Transverse colon (tissue), 4 donors: Measurements from ENCODE around the gene FADS6. TPM values are rescaled to one million over a fixed set of nuclear protein-coding genes. Genes with fewer than 3 reads are reported as not detected.
A peak's percentile ranks its signal among the peaks of the same experiment; 100 is the strongest.

ENCODE experiments used
- DNase-seq: peaks from one replicate; pipeline ENCODE4 v3.0.0-alpha.2; 2019
- H3K27ac ChIP-seq, 4 donors: fragments of 200-600 bp; sonication (generic); 2 replicates each; pipeline ENCODE4 v1.5.1; 2016 to 2018; ENCODE audit warnings: inconsistent platforms in 4 of 4
- H3K27me3 ChIP-seq: fragments of 200-600 bp; sonication (generic); 2 replicates; pipeline ENCODE4 v1.5.1; 2017; ENCODE audit warnings: inconsistent platforms
- H3K36me3 ChIP-seq, 4 donors: fragments of 200-600 bp; sonication (generic); 2 replicates each; pipeline ENCODE4 v1.5.1; 2017 to 2019; ENCODE audit warnings: inconsistent platforms in 4 of 4
- H3K4me1 ChIP-seq, 4 donors: fragments of 200-600 bp; sonication (generic); 2 replicates each; pipeline ENCODE4 v1.5.1; 2017 to 2020; ENCODE audit warnings: inconsistent platforms in 4 of 4
- H3K4me3 ChIP-seq, 4 donors: fragments of 200-600 bp; sonication (generic); 1 replicate in 1 of 4; 2 replicates in 3 of 4; pipeline versions ENCODE4 v1.5.1 to v1.6.1; 2017 to 2019; ENCODE audit warnings: inconsistent platforms in 4 of 4
- H3K9me3 ChIP-seq, 2 donors: fragments of 200-600 bp; sonication (generic); 2 replicates each; pipeline ENCODE4 v1.5.1; 2017 to 2019; ENCODE audit warnings: inconsistent platforms in 2 of 2
- CTCF ChIP-seq, 5 experiments: fragments of 200-600 bp in 3 of 5; fragments of 450-650 bp in 2 of 5; sonication (generic) in 3 of 5; IDR thresholded peaks; 1 replicate in 2 of 5; 2 replicates in 3 of 5; pipeline ENCODE4 v1.5.1; 2016 to 2017; ENCODE audit warnings: antibody characterized with exemption in 5 of 5, inconsistent platforms in 3 of 5, mild to moderate bottlenecking in 2 of 5, moderate library complexity in 1 of 5
- EP300 ChIP-seq: sonication (generic); formaldehyde crosslinking; IDR thresholded peaks from one replicate; pipeline ENCODE4 v1.6.1; 2017; ENCODE audit warnings: antibody characterized with exemption, low read depth
- POLR2A ChIP-seq: fragments of 450-650 bp; IDR thresholded peaks from one replicate; pipeline ENCODE4 v1.6.1; 2016; ENCODE audit warnings: antibody characterized with exemption, mild to moderate bottlenecking, moderate library complexity
- POLR2AphosphoS5 ChIP-seq, 3 donors: sonication (generic); formaldehyde crosslinking; IDR thresholded peaks; one replicate each; pipeline ENCODE4 v1.6.1; 2016; ENCODE audit warnings: antibody characterized with exemption in 3 of 3
- WGBS, 2 donors: methylation state at CpG; one replicate each; pipeline ENCODE4 v1.1.5; 2018; ENCODE audit warnings: low coverage in 1 of 2; 5-methylcytosine and 5-hydroxymethylcytosine counted together
- in situ Hi-C, 4 donors: fragments of 200-750 bp; cut with MboI; loops; one replicate each; pipeline versions ENCODE4 v1.15.0 to v1.15.1; 2017; ENCODE audit warnings: low sequenced_read_pairs in 3 of 4, low pct_ligation_motif_present in 1 of 4, low pct_unique_long_range_greater_than_20kb in 1 of 4
- intact Hi-C: fragments of 100-400 bp; cut with DNase I; formaldehyde crosslinking; loops from one replicate; pipeline ENCODE4 v1.15.1; 2023; ENCODE audit warnings: low total_unique reads
- total RNA-seq, 4 donors: library from RNA; depleted of rRNA; stranded (reverse); fragments of >200 nt; gene quantifications; one replicate each; pipeline ENCODE4 v1.1.0, GENCODE V29; 2016

FADS6 gene
- total RNA-seq, 4 donors from 2014 or later = 0.64 to 25.8 (median 3.7) TPM; not detected in 1

DNA sequence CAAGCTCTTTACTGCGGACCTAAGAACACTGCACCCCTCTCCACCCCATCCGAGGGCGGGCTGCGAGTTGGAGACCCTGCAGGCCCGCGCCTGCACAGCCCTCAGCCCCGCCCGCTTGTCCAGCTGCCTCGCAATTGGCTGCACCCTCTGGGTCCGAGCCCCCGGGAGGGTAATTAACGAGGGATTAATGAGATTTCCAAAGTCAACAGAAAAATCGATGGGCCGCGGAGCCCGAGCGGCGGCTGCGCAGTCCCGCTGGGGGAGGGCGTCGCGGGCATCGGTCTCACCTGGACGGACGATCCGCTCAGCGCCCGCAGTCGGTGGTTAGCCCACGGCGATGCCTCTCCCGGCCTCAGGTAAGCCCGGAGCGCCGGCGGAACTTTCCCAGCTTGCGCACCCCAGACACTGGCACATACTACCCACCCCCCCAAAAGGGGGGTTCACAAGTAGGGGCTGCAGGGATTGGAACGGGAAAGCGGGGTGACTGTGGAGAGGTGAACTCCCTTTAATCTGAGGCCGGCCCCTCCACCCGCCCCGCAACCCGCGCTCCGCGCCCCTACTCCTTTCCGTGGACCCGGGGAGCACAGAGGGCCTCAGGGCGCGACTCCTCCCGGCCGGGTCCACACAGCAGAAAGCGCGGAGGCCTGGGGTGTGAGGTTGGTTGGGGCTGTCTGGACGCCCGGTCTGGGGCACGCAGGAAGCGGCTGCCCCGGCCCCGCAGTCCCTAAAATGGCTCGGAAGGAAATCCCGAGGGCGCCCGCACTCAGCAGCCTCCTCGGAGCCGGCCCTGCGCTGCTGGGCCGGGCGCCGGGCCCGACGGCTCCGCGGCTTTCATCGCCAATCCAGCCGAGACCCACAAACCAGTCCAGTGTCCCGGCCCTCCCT lies 42.4 kb upstream of the FADS6 start, which contains the start of gene OTOP3:
Gene OTOP3, plus strand, starts transcription at position 314 of the 885 bp plus-strand sequence. Its CDS starts 24 bp downstream, at position 338.
- Histone ChIP-seq H3K9me3 (no peaks in the 10 kb centered on the region), H3K27me3 (peaks cover 96% of the 10 kb centered on the region), H3K27ac (no peak within 1 kb of the TSS), H3K4me3 (peak within 1 kb of the TSS in 1 of 4 donors; percentile 11), H3K36me3 (no peaks in the 10 kb centered on the region), H3K4me1 (peaks cover 0 to 11% (median 9%) of the 10 kb centered on the region in 4 donors)
- intact Hi-C loops (no loop called here), in situ Hi-C loops (no loop called here)
- 10% methylated on average over 59 of the region's 78 CpGs; no CpG with 5 or more reads in 1 of the 2 donors for WGBS, 2 donors
- TF ChIP-seq POLR2A = no peak
- TF ChIP-seq EP300 = no peak
- TF ChIP-seq CTCF (IDR thresholded peaks at IDR 0.05) = no peak
- no peak for TF ChIP-seq POLR2AphosphoS5 (IDR thresholded peaks at IDR 0.05)
- no peak for DNase-seq

DNA sequence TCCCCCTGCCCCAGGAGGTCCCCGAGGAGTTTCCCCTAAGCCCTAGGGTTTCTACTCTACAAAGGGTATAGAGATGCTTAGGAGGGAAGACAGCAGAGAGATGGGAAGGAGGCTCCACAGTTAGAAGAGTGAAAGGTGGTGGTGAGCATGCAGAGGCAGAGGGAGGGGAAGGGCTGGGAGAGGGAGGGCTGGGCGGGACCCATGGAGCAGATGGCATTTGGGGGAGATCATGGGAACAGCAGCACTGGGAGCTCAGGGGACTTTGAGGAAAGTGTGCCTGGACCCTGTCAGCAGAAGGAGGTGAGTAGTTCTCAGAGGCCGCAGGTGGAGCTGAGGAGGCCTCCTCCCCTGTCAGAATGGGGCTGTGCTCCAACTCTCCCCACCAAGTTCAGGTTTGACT lies 41.6 kb upstream of the FADS6 start:
- TF ChIP-seq POLR2AphosphoS5 (IDR thresholded peaks at IDR 0.05) (no peak), CTCF (IDR thresholded peaks at IDR 0.05) (no peak), EP300 (no peak), POLR2A (no peak)
- Histone ChIP-seq H3K4me1 (peaks cover 0 to 11% (median 9%) of the 10 kb centered on the region in 4 donors), H3K36me3 (no peaks in the 10 kb centered on the region), H3K27me3 (peaks cover 89% of the 10 kb centered on the region), H3K9me3 (no peaks in the 10 kb centered on the region), H3K4me3 (no peak overlapping the region), H3K27ac (no peak overlapping the region)
- in situ Hi-C loops (no loop called here), intact Hi-C loops (no loop called here)
- WGBS, 2 donors = 57 to 59% methylated on average over 2 to 3 of the region's 3 CpGs
- no peak for DNase-seq

GRCh38 chr17:74930535-74931036 lies 37.2 kb upstream of the FADS6 start:
- in situ Hi-C loops = no loop called here
- Histone ChIP-seq H3K27me3 (peaks cover 82% of the 10 kb centered on the region), H3K4me3 (no peak overlapping the region), H3K9me3 (no peaks in the 10 kb centered on the region), H3K36me3 (no peaks in the 10 kb centered on the region), H3K4me1 (peaks cover 0 to 2% (median 1%) of the 10 kb centered on the region in 4 donors), H3K27ac (no peak overlapping the region)
- TF ChIP-seq POLR2A (no peak), EP300 (no peak), CTCF (IDR thresholded peaks at IDR 0.05) (no peak), POLR2AphosphoS5 (IDR thresholded peaks at IDR 0.05) (no peak)
- intact Hi-C loops = no loop called here
- no peak for DNase-seq
- WGBS, 2 donors = 88 to 90% methylated on average over 4 to 22 of the region's 24 CpGs

GRCh38 chr17:74928786-74929185 lies 35.4 kb upstream of the FADS6 start:
- in situ Hi-C loops (no loop called here), intact Hi-C loops (loop anchor here (1.0 kb wide), 1 partner anchor 25 kb away; no protein-coding TSS in a partner anchor)
- H3K4me1 ChIP-seq = peaks cover 1 to 12% (median 6%) of the 10 kb centered on the region in 4 donors
- peaks cover 82% of the 10 kb centered on the region for H3K27me3 ChIP-seq
- no peak overlapping the region for H3K4me3 ChIP-seq
- H3K36me3 ChIP-seq = no peaks in the 10 kb centered on the region
- no peak for TF ChIP-seq POLR2AphosphoS5 (IDR thresholded peaks at IDR 0.05)
- TF ChIP-seq POLR2A = no peak
- TF ChIP-seq EP300 = no peak
- no peak for TF ChIP-seq CTCF (IDR thresholded peaks at IDR 0.05)
- H3K27ac ChIP-seq = no peak overlapping the region
- no peaks in the 10 kb centered on the region for H3K9me3 ChIP-seq
- no peak for DNase-seq
- 71% methylated on average over 6 of the region's 6 CpGs; no CpG with 5 or more reads in 1 of the 2 donors for WGBS, 2 donors
